HFF-Myc (cell line): Measurements from ENCODE around the gene TRIO.

Experiments
- DNase-seq: peaks from one replicate; pipeline ENCODE4 v3.0.0-alpha.2; 2011; ENCODE audit warnings: low read depth; ENCODE audit errors: extremely low read depth
- H3K4me3 ChIP-seq: replicated peaks from 2 replicates; pipeline ENCODE4 v1.5.1; 2011; ENCODE audit warnings: low read depth, mild to moderate bottlenecking, control low read depth, low read length
- TF ChIP-seq, protein P1 (sequence below): IDR thresholded peaks from 2 replicates; pipeline ENCODE4 v1.5.1; 2012; ENCODE audit warnings: mild to moderate bottlenecking, low read depth, low read length, control low read depth; ENCODE audit errors: missing control alignments

The TRIO gene

GRCh38 chr5:14328144-14328543 lies 185.0 kb downstream of the TRIO start:
- TF ChIP-seq, protein P1, sequence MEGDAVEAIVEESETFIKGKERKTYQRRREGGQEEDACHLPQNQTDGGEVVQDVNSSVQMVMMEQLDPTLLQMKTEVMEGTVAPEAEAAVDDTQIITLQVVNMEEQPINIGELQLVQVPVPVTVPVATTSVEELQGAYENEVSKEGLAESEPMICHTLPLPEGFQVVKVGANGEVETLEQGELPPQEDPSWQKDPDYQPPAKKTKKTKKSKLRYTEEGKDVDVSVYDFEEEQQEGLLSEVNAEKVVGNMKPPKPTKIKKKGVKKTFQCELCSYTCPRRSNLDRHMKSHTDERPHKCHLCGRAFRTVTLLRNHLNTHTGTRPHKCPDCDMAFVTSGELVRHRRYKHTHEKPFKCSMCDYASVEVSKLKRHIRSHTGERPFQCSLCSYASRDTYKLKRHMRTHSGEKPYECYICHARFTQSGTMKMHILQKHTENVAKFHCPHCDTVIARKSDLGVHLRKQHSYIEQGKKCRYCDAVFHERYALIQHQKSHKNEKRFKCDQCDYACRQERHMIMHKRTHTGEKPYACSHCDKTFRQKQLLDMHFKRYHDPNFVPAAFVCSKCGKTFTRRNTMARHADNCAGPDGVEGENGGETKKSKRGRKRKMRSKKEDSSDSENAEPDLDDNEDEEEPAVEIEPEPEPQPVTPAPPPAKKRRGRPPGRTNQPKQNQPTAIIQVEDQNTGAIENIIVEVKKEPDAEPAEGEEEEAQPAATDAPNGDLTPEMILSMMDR = no peak
- no peak overlapping the region for H3K4me3 ChIP-seq
- no peak for DNase-seq

DNA sequence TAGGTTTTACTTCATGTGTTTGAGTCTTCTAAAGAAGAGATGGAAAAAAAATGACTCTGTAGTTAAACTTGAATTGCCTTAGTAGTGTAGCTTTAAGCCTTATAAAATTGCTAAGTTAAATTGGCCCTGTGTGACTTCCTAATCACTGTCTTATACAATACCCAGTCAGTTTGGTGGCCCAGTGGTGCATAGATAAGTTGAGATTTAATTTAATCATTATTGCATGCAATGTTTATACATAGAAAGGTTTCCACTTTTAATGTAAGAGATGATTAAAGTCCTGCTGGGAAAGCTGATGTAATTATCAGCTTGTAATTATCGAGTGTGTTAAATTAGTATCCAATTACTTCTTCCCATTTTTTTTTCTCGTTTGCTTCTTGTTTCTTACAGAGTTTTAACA lies 187.1 kb downstream of the TRIO start:
- no peak for DNase-seq
- TF ChIP-seq, protein P1 = no peak
- no peak overlapping the region for H3K4me3 ChIP-seq

GRCh38 chr5:14330729-14331385 lies 187.7 kb downstream of the TRIO start:
- DNase-seq = no peak
- no peak overlapping the region for H3K4me3 ChIP-seq
- TF ChIP-seq, protein P1 = no peak

DNA sequence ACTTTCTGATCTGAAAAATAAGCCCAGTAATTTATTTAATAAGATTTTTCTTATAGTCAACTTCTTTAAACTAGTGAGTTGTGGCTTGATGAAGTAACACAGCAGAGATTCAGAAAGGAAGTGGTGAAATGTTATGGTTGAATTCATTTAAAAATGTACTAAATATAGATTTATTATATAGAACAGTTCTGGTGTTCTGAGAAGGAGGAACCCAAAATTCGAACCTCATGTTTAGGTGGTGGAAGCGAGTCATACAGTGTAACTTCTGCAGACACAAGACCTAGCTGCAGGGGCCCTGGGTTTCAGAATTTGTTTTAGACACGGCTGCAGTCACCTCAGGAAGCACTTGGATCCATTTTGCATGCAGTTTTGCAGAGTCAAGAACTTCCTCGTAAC lies 188.2 kb downstream of the TRIO start:
- TF ChIP-seq, protein P1 = no peak
- no peak overlapping the region for H3K4me3 ChIP-seq
- no peak for DNase-seq

DNA sequence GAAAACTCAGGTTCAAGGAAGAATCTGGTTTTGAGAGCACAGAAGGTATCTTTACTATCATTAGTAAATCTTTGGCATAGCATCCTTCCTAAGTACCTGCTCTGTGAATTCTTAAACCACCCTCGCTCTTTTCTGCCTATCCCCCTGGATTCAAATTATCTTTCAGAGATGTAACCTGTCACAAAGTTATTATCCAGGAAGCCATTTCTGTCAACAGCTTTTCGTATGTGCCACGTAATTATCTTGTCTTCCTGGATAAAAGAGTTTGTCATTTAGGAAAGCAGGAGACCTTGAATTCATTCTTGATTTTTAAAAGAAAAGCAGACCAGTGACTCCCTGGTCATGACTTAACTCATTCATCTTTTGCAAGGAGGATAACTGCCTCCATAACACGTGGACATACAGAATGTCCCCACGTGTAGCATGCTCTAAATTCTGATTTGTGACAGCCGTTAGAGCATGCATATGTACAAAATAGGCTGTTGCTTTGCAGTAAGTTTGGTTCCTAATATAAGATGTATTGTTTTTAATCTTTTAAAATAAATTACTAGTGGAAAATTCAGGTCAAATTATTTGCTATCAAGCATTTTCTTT lies 189.0 kb downstream of the TRIO start:
- no peak overlapping the region for H3K4me3 ChIP-seq
- TF ChIP-seq, protein P1 = no peak
- no peak for DNase-seq

- TF ChIP-seq, protein P1 = no peak
- DNase-seq = no peak
- no peak overlapping the region for H3K4me3 ChIP-seq
These were observed 189.6 kb downstream of the TRIO start for GRCh38 chr5:14332746-14333145.
